ENCODE measurements around the gene DNAL4.

DNAL4 gene

GRCh38 chr22:38740116-38740723 lies 53.7 kb downstream of the DNAL4 start:
- no peak for DNase-seq (ENCODE audit: low read depth, low spot score)

- DNase-seq (ENCODE audit: low read depth, low spot score): no peak
Measured at GRCh38 chr22:38739300-38740055, 54.5 kb downstream of the DNAL4 start.

DNA sequence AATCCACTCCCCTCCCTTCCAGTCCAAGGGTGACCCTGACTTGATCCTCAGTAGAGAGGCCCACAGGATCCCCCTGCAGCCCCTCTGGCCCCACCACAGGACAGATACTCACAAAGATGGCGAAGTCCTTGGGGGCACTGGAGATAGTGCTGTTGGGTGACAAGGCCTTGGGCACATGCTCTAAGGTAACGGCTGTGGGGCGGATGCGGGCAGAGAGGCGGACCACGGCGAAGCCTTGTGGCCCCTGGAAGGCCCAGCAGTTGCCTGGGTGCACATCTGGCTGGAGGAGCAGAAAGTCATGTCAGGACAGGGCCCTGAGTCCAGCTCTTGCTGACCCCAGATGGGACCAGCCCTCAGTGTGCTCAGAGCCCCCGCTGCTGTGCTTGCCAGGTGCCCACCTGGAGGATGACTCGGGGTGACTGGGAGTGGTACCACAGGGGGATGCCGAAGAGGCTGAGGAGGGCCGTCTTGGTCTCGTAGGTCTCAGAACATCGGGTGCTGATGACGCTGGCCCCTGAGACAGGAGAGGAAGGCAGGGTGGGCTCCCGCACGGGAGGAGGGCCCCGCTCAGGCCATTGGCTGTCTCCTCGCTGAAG lies 55.4 kb downstream of the DNAL4 start:
- DNase-seq (ENCODE audit: low read depth, low spot score): no peak

DNA sequence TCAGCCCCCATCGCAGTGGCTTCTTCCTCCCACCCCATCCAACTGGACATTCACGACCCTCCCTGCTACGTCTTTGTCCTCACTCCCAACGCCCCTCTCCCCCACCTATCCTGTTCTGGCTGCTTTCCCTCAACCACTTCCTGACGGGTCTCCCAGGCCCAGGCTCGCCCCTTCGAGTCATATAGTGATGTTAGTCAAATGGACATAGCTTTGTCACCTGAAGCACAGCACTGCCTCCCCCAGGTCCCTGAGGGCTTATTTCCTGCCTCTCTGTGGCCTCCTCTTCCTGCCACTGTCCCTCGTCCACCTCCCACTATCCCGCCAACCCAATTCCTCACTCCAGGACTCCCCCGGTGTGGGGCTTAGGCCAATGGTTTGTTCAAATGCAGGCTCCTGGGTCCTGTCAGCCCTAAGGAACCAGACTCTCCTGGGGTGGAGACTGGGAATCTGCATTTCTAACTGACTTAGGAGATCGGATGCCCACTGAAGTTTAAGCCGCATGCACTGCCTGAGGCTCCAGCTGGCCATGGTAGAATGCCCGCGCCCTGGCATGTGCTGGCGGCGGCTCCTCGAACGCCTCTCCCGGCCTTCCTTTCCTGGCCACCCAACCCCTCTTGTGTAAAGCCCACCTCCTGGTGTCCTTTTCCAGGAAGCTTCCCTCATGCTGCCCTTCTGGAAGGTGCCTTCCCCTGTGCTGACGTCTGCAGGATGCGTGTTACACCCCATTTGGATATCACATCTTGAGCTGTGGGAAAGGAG lies 56.5 kb downstream of the DNAL4 start:
- no peak for DNase-seq (ENCODE audit: low read depth, low spot score)

DNA sequence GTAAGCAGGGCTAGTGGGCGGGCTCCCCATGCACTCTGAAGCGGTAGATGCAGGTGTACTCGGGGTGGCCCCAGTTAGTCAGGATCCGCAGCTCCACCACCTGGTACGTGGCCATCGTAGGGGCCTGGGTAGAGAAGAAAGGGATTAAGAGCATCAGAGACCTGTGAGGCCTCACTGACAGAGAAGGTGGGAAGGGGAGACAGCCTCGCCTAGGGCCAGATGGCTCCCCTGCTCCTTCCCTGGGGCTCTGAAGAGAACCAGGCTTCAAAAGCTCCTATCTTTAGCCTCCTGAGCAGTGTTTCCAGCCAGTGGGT lies 57.7 kb downstream of the DNAL4 start:
- DNase-seq (ENCODE audit: low read depth, low spot score): no peak

DNA sequence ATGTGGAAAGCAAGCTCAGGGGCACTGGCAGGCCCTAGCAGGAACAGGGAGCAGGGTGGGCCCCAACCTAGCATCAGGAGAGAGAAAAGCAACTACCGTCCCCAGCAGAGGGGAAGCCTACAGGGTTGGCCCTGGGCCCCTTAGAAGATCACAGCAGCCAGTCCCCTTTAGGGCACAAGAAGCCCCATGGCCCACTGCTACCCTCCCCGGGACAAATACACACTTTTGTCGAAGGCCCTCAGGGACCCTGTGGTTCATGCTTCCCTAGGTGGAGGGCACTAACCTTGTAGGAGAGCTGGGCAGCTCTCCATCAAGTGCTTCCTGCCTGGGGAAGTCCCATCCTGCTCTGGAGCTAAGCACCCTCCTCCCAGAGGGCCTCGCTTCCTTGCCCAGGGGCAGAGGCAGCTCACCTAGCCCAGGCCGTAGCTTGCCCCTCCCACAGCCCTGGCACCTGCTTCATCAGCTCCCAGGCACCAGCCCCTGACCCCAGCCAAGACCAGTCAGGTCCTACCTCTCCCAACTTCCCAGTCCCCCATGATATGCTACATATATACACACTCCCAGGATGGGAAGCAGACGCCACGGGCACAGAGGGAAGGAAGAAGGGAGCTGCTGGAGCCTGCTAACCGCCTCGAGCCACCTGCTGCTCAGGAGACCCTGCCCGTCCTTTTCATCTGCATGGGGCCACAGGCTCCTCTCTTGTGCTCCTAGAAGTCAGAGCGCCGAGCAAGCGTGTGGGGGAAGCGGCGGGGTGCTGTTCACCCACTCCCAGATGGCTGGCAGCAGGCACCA lies 58.3 kb downstream of the DNAL4 start:
- no peak for DNase-seq (ENCODE audit: low read depth, low spot score)

DNA sequence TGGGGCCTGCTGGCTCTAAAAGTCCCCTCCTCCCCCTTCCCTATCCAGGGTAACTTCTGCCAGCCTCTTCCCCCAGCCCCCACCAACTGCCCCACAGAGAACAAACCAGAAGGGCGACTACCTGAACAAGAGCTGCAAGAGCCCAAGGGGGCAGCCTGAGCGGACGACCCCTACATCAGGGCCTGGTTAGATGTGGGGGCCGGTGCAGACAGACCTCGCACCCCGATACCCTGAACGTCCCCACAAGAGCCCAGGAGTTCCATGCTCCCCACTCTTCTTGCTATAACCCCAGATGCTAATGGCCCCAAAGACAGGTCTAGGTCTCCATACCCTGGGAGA lies 58.8 kb downstream of the DNAL4 start:
- no peak for DNase-seq (ENCODE audit: low read depth, low spot score)

DNA sequence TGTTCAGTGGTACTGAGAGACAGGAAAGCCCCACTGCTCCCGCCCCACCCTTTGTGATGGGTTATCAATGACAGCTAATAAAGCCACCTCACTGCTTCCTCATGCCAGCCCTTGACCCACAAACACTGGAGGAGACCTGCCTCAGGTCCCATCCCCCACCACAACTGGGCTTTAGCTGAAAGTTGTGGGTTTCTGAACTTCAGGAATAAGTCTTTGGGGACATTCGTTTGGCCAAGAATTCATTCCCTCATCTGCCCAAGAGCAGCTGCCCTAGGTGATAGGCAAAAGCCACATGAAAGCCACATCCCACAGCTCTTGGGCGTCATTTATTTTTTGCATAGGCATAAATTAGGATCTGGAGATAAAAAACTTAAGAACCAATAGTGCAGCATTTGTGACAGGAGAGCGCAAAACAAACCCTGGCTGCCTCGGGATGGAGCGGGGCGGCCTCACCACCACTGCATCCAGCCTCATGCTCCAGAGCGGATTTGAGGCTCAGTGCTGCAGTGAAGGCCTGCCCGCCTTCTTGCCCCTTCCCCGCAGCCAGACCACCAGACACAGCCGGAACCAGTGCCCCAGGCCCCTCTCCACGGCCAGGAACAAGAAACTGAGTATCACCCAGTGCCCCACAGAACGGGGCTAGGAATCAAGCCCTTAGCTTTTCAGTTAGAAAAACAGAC lies 59.4 kb downstream of the DNAL4 start:
- no peak for DNase-seq (ENCODE audit: low read depth, low spot score)

DNA sequence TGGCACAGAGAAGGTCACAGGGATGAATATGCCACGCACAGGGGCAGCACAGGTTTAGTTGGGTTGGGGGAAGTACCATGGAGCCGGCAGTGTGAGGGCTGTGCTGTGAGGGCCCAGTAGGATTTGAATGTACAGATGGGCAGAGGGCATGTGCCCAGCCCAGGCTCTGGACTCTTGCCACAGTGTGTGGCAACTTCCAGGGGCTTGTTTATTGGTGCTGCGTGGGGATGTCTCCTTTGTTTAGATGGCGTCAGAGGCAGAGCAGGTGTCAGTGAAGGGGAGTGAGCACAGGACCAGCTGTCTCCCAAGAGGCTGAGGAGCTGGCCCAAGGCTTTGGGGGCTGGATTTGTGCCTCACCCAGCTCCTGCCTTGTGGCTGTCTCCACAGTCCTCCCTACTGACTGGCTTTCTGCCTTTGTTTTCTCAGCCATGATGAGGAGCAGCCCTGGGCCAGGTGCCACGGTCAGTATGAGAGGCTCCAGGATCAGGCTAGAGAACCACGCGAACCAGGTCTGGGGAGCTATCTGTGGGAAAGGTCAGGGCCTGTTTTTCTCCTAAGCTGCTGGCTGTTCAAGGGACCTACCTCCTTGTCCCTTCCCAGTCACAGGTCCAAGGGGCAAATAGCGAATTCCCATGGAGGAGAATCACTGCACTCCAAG lies 60.1 kb downstream of the DNAL4 start:
- no peak for DNase-seq (ENCODE audit: low read depth, low spot score)

- no peak for DNase-seq (ENCODE audit: low read depth, low spot score)
Measured at GRCh38 chr22:38733329-38733723, 60.6 kb downstream of the DNAL4 start.

DNA sequence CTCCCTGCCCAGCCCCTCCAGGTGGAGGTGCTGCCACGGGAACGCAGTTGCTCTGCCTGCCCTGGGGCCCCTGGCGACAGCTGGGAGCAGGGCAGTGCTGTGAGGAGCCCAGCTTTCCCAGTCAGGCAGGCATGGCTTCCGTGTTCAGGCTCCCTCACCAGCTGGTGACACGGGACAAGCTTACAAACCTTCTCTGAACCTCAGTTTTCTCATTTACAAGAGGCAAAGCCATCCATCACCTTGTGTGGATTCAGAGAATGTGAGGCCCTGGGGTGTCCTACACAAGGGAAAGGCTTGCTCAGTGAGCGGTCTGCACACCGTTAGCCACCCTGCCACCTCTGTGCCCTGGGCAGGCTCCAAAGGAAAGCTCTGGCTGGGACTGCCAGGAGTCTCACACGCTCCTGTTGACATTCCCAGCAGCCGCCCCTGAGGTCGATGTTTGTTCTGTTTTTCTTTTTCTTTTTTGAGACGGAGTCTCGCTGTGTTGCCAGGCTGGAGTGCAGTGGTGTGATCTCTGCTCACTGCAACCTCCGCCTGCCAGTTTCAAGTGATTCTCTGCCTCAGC lies 61.6 kb downstream of the DNAL4 start:
- DNase-seq (ENCODE audit: low read depth, low spot score): no peak

- no peak for DNase-seq (ENCODE audit: low read depth, low spot score)
Measured at GRCh38 chr22:38731703-38732161, 62.2 kb downstream of the DNAL4 start.

DNA sequence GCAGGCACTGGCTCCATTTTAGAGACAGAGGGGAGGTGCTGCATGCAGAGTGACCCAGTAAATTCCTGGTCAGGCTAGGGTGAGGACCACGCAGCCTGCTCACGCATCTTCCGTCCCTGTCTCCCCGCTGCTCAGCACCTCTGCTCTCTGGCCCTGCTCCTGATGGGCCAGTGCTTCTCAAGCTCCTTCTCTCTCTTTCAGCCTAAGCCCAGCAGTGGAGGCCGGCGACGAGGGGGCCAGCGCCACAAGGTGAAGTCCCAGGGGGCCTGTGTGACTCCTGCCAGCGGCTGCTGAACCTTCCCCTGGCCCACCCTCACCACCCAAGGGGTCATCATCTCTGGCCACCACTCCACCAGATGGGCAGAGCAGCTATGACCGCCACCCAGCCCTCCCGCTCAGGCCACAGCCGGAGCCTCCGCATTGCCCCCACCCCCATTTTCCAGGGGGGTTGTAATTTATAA lies 63.5 kb downstream of the DNAL4 start:
- DNase-seq (ENCODE audit: low read depth, low spot score): no peak

GRCh38 chr22:38729946-38730345 lies 64.0 kb downstream of the DNAL4 start:
- DNase-seq (ENCODE audit: low read depth, low spot score): no peak

DNA sequence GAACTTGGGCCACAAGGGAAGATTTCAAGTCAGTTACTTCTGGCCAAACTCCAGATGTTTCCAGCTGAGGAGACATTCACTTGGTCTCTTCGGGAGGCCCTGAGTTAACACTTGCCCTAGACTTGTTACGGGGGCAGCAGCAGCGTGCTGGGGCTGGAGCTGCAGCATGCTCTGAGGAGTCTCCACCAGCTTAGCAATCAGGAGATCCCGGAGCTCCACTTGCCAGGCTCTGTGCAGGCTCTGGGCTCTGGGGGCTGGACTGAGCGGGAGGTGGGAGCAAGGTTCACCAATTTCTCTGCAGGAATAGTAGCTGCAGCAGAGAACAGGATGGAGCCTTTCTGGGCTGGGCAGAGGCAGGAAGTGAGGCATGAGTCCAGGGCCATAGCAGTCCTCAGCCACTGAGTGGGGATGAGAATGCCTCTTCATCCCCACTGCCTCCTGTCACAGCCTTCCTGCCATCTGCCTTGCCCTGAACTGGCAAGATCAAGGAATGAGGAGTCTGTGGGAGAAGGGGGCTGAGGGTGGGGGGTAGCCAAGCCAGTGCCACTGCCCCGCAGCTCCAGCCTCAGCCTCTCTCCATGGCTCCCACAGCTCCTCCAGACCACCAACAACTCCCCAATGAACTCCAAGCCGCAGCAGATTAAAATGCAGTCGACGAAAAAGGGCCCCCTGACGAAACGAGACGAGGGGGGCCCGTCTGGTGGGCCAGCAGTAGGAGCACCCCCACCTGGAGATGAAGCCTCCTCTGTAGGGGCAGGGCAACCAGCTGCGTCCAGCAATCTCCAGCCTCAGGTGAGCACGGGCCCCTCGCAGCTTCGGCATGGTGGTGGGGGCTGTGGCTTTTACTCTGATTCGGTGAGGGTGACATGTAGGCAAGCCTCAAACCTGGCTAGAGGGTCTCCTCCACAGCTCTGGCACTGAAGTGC lies 64.8 kb downstream of the DNAL4 start:
- DNase-seq (ENCODE audit: low read depth, low spot score): peak; percentile 80
